Activated gamma-delta T cell treated with anti-CD3 and anti-CD28 coated beads, Interleukin-2, amount 50 U/mL, for 16 hours (primary cell): Measurements from ENCODE around the gene BTBD2.

Source experiments
- DNase-seq: peaks from one replicate; pipeline ENCODE4 v3.0.0-alpha.2; 2020; ENCODE audit warnings: low read depth

The BTBD2 gene

DNA sequence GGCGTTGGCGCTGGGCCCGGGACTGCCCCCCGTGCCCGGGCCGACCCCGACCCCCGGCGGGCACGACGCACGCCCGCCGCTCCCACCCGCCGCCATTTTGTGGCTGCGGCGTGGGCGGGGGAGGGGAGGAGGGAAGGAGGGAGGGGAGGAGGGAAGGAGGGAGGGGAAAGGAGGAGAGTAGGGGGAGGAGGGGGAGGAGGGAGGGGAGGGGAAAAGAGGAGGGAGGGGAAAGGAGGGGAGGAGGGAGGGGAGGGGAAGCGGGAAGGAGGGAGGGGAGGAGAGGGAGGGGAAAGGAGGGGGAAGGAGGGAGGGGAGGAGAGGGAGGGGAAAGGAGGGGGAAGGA lies at the start of gene BTBD2:
TSS of gene BTBD2 (minus strand) at position 107 of the 343 bp plus-strand sequence. CDS start at position 96, 11 bp downstream.
- no peak for DNase-seq

DNA sequence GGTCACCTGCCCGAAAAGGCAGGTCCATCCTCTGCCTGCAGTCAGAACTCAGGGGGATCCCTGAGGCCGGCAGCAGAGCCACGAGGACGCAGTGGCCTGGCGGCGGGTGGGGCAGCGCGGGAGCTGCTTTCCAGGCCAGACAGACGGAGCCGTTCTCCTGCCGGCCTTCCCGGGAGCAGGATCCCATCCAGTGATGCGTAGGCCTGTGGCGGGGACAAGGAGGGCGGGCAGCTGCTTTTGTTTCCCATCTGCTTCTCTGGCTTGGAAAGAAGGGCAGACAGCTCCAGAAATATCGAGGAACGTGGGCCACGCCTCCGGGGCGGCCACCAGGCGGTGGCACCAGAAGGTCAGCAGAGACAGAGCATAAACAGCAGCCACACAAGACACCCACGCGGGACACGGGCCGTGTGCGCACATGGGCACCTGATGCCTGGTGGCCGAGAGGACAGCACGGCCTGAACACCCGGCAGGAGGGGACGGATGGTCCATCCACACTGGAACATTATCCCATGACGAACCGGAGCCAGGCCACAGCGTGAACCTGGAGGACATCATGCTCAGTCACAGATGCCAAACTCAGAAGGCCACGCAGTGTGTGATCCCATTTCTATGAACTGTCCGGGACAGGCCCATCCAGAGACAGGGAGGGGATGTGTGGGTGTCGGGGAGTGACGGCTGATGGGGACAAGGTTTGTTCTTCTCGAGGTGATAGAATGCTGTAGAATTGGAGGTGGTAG lies 49.4 kb upstream of the BTBD2 start:
- DNase-seq, result no peak

DNA sequence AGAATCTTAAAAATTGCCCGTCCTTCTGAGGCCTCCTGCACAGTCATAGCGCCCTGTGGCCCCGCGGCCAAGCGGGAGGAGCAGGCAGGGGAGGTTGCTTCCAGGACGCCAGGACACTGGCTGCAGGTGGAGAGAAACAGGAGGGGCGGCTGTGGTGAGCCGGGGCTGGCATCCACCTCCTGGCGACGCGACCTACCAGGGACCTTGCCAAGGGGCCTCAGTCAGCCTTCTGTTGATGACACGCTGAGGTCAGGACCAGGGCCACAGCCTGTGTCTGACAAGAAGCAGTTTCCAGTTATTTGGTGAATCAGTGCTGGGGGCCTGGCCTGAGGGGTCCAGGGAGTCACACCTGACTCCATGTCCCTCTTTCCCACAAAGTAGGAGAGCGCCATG lies 48.9 kb upstream of the BTBD2 start:
- DNase-seq, result no peak

DNA sequence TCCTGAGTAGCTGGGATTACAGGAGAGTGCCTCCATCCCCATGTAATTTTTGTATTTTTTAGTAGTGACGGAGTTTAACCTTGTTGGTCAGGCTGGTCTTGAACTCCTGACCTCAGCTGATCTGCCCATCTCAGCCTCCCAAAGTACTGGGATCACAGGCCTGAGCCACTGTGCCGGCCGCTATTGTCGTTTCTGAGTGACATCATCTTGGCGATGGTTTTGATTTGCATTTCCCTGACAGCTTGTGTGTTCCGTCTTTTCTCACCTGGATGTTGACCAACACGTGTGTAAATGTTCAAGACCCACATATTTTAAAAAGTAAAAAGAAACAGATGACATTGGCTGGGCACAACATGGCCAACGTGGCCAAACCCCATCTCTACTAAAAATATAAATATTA lies 48.3 kb upstream of the BTBD2 start:
- DNase-seq, result no peak

DNA sequence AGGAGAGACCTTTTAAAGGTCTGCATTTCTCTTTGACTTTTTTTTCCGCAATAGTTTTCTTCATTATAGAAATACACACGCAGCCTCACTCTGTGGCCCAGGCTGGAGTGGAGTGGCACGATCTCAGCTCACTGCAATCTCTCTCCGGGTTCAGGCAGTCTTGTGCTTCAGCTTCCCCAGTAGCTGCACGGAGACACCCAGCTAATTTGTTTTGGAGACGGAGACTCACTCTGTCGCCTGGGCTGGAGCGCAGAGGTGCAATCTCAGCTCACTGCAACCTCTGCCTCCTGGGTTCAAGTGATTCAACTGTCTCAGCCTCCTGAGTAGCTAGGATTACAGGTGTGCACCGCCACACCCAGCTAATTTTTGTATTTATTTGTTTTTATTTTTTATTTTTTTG lies 47.3 kb upstream of the BTBD2 start:
- DNase-seq, result no peak

DNA sequence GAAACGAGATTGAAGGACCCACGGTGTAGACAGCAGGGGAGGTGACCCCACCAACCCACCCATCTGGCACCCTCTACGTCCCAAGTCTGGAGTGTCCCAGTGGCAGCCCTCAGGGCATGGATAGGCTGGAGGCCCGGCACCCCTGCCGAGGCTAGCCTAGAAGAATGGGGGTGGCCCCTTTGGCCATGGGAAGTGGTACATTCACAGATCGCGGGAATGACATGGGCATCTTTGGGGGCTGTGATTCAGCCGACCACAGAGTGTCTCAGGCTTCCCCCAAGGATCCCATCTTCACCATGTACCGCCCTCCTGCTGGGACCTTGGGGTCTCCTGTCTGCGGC lies 46.8 kb upstream of the BTBD2 start:
- no peak for DNase-seq

DNA sequence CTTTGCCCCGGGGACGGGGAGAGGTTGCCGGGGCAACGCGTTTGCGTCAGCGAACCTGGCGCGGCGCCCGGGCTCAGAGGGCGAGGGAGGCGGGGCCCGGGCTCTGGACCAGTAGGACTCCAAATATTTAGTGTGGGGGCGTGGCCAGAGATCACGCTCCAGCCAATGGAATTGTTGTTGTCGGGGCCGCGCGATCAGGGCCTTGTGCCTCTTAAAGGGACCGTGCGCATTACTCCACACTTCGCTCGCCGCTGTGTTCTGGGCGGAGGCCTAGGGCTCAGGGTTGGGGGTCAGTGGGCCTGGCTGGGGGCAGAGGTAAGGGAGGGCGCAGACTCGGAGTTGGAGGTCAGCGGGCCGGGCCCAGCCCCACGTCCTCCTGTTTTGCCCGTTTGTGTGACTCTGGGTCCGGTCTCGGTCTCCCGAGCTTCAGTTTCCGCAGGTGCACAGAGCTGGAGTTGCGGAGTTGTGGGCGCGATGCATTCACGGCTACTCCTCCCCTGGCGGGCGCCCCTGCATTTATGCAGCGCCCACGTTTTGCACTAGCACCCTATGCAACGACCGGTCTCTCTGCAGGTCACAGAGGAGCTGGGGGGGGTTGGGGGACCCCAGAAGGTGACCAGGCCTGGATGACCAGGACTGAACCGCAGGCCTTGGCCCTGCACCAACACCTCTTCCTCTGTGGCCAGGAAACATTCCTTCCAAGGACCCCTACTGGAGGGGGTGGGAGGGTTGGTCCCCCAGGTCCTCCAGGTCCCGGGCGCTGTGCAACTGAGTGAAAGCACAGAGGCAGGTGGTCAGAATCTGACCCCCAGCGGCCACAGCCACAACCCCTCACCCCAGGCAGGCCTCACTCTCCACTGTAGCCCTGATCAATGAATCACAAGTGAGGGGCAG lies 46.2 kb upstream of the BTBD2 start:
- peak; percentile 98 for DNase-seq

DNA sequence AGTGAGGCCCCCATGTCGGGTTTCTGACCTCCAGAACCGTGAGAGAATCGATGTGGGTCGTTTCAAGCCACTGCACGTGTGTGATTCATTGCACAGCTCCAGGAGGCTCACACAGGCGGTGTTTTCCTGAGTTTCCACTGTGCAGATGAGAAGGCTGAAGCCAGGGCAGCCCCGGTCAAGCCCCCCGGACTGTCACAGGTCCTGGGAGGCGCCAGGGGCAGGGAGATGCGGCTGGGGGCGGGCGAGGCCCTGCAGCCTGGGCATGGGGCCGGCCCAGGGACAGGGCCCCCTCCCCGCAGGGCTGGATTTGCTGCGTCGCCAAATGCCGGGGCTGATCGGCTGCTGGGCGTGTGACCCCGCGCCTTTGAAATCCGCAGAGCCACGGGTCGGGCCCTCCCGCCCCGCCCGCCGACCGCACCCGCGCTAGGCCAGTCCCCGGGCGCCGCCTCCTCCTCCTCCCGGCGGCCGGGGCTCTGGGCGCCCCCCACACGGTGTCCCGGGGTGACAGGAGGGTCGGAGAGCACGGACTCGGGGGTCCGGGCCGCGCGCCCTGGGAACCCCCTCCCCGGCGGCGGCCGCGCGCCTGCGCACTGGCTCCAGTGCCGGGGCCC lies 45.5 kb upstream of the BTBD2 start:
- no peak for DNase-seq

DNA sequence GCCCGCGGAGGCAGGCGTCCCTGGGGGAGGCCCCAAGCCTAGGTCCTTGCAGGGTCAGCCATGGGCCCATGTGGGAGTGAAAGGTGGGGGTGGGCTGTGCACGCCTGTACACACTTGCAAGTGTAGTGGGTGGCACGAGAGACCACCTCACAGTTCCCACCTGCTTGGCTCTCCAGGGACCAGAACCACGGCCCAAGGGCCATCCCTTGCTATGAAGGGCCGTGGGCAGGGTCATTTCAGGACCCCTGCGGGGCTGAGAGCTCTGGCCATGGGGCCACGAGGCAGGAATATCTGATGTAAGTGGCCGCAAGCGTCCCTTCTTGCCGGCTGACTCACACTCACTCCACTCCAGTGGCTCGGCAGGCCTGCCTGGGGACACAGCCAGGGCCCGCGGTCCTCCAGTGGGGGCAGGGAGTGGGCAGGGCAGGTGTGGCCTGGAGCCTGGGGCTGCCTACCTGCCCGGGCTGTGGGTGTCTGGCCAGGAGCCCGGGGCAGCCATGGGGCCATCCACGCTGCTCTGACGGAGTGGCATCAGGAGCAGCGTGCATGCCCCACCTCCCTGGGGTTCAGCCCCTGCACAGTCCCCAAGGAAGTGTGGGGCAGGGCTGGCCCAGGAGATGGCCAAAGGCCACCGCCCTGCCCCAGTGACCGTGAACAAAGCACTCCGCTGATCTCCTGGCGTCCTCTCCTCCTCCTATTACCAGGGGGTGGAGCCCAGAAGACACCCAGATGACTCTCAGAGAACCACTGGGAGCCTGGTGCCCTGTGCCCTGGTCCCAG lies 44.1 kb upstream of the BTBD2 start:
- DNase-seq, result no peak

DNA sequence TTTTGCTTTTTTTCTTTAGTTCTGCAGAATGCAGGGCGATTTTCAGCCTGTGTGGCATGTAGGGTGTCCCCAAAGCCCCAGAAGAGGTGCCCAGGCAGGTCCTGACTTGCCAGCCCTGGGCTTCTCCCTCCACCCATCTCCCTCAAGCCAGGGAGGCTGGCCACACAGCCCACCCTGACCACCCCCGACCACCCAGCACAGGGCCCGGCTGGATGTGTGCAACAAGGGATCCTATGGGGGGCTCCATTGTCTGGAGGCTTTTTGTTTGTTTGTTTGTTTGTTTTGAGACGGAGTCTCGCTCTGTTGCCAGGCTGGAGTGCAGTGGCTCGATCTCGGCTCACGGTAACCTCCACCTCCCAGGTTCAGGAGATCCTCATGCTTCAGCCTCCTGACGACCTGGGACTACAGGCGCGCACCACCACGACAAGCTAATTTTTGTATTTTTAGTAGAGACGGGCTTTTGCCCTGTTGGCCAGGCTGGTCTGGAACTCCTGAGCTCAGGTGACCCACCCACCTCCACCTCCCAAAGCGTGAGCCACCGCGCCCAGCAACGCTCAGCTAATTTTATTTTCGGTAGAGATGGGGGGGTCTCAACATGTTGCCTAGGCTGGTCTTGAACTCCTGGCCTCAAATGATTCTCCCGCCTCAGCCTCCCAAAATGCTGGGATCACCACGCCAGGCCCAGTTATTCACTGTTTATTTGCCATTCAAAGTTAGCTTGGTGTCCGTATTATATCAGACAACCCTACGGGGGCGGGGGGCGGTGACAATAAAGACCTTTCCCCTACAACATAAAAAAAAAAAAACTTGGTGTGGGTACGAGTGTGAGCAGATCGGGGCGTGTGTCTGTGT lies 43.3 kb upstream of the BTBD2 start:
- no peak for DNase-seq

DNA sequence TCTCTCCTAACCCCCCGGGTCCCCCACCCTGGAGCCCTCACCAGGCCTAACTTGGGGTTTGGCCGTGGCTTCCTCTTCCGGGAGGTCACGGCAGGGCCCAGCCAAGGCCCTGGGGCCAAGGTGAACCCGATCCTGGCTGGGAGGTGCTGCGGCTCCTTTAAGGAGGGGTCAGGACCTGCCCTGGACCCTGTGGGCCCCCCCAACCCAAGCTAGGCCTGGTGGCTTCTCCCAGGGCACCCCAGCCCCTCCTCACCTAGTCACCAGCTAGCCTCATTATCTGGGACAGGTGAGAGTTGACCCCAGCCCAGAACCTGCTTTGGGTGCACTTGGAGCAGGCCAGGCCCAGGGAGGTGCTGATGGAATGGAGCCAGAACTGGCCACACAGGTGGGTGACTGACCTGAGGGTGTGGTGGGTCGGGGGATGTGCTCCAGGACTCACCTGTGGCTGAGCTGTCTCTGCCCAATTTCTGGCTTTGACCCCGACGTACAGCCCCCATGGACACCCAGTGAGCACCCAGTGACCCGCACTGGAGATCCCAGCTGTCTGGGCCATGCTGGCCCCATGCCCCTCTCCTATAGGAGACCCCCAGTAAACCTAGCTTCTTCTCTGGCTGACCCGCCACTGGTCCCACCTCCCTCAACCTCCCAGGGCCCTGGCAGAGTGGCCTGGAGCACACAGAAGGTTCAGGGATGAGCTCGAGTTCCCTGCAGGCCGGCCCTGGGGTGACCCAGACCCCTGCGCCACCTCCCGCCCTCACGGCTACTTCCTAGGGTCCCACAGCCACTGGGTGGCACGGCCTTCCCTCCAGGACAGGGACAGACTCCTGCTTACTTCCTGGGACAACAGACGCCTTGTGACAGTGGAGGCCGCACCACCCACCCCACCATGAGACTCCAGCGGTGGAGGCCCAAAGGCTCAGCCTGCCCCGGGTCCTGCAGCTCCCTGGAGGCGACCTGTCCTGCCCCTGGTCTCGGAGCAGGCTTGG lies 42.3 kb upstream of the BTBD2 start:
- DNase-seq, result no peak

DNA sequence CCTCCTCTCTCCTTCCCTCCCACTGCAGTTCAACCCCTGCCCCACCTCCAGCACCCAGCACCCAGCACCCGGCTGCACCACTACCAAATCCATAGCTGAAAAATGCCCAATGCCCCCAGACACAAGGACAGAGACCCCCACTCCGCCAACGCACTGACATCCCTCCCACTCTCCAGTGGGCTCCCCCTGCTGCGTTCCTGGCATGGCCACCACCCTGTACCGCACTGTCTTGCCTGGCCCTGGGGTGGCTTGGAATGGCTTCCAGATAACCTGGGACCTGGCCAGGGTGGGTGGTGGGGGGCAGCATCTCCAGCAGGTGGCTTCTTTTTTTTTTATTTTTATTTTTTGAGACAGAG lies 41.3 kb upstream of the BTBD2 start:
- no peak for DNase-seq

DNA sequence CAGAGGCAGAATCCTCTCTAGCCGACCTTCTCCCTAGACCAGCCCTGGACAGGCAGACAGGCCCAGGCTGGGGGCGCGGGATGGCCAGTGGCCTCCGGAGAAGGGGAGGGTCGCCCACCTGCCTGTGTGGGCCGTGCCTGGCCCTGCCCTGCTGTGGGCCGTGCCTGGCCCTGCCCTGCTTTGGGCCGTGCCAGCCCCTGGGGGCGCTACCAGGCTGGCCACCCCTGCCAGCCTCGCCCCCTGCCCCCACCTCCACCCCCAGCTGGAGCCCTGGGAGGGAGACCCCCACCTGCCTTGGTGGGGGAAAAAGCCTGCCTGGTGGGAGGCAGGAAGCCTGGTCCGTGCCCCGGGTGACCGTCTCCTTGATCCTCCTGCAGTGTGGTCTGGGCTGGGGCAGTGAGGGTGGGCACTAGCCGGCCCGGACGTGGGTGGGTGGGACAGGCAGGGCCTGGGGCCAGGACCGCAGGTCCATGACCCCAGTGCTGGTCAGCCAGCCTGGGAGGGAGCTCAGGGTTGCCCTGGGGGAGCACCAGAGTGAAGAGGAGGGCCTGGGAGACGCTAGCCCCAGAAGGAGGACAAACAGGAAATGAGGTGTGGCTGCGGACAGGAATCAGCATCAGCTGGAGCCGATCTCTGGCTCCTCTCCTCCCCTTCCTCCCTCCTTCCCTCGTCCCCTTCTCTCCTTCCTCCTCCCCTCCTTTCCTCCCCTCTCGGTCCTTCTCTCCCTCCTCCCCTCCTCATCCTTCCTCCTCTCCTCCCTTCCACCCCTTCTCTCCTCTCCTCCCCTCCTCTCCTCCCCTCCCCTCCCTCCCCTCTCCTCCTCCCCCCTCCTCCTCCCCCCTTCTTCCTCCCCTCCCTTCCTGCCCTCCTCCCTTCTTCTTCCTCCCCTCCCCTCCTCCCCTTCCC lies 40.7 kb upstream of the BTBD2 start:
- DNase-seq, result no peak

DNA sequence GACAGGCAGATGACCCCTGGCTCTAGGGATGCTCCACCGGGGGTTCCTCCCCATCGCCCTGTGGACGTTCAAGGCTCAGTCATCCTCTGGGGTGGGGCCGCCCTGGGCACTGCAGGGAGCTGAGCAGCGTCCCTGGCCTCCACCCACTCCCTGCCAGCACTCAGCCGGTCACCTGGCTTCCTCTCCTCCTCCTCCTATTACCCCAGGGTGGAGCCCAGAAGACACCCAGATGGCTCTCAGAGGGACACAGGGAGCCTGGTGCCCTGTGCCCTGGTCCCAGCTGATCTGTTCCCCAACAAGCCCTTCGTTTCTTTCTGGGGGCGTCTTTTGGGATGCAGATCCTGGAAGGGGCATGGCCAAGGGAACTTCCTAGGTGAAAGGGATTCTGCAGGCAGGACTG lies 39.2 kb upstream of the BTBD2 start:
- DNase-seq, result no peak

DNA sequence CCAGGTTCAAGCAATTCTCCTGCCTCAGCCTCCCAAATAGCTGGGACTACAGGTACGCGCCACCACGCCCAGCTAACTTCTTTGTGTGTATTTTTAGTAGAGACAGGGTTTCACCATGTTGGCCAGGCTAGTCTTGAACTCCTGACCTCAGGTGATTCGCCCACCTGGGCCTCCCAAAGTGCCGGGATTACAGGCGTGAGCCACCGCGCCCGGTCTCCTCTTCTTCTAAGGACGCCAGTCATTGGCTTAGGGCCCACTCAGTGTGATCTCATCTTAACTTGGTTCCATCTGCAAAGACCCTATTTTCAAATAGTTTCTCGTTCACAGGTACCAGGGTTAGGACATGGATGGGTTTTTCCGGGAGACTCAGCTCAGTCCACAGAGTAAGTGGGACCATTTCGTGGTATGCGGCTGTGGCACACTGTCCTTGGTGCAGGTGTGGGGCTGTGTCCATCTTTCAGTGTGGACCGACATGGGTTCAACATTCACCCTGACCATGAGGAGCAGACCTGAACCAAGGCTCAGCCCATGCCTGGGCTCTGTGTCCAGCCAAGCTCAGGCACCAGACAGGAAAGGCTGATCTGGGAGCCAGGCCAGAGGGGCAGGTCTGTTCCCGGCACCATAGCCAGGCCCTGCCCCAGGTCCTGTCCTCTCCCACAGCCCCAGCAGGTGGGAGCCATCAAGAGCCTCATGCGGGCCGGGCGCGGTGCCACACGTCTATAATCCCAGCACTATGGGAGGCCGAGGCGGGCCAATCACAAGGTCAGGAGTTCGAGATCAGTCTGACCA lies 38.3 kb upstream of the BTBD2 start:
- no peak for DNase-seq

DNA sequence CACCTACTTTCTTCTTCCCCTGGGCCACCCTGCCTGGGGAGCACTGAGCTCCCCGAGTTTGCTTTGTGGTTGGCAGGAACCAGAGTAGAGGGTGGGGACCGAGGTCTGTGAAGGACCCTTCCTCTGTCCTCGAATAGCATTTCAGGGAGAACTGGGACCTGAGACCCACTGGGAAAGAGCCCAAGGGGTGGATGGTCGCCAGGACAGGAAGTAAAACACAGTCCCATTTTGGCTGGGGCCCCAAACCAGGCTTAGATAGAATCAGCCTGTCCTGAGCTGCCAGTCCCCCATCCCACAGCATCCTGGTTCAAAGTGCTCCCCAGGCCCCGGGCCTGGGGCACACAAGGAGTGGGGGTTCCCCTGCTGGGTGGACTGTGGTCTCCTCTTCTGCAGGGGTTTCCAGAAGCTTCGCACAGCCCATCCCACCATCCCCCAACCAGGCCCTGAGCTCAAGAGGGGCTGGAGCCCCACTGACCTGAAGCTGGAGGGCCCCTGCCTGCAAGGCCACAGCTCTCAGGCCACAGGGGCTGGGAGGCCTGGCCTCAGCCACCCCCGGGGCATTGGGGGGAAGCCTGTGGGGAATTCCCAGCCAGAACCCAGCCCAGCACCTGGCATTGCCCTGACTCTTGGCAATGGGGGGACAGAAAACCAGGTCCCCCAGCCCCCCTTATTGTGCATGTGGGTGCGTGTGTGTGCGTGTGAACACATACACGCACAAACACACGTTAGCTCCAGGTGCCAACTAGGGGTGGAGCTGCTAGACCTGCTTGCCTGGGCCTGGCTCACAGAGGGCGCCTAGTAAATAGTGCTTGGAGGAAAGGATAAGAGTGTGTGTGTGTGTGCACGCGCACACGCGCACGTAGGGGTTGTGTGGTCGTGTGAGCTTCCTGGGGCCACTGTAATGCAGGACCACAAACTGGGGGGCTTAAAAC lies 36.5 kb upstream of the BTBD2 start:
- peak; percentile 32 for DNase-seq
